K562 (cell line): ENCODE measurements around the gene GET4. TPM values are rescaled to one million over a fixed set of nuclear protein-coding genes. Genes with fewer than 3 reads are reported as not detected.

Experiments
- ARID1B ChIP-seq: fragments of 450-650 bp; IDR thresholded peaks from 2 replicates; pipeline ENCODE4 v1.6.1; 2016; ENCODE audit warnings: antibody characterized with exemption, mild to moderate bottlenecking, inconsistent platforms
- CREB1 ChIP-seq, 2 experiments: sonication (generic) in 1 of 2; formaldehyde crosslinking in 1 of 2; IDR thresholded peaks; 2 replicates each; pipeline versions ENCODE4 v1.6.1 to v1.8.0; 2012 to 2022; ENCODE audit warnings: inconsistent platforms in 1 of 2, mild to moderate bottlenecking in 1 of 2, missing genetic modification reagents in 1 of 2, moderate library complexity in 1 of 2
- DPF2 ChIP-seq: fragments of 450-650 bp; IDR thresholded peaks from 2 replicates; pipeline ENCODE4 v1.6.1; 2016
- E2F3 ChIP-seq: fragments of 250-450 bp; sonication (Bioruptor Pico); IDR thresholded peaks from 2 replicates; pipeline ENCODE4 v1.4.0; 2020; ENCODE audit warnings: mild to moderate bottlenecking
- EGR1 ChIP-seq: fragments of 450-650 bp; conservative IDR thresholded peaks from 2 replicates; pipeline ENCODE4 v1.6.1; 2017; ENCODE audit warnings: mild to moderate bottlenecking
- MAZ ChIP-seq, 2 experiments: fragments of 450-650 bp in 1 of 2; sonication (generic) in 1 of 2; formaldehyde crosslinking; IDR thresholded peaks in 1 of 2; conservative IDR thresholded peaks in 1 of 2; 2 replicates each; pipeline versions ENCODE4 v1.4.0 to v1.5.0; 2020; ENCODE audit warnings: mild to moderate bottlenecking in 1 of 2, missing genetic modification reagents in 1 of 2
- MLLT1 ChIP-seq, 2 experiments: fragments of 450-650 bp; IDR thresholded peaks; 2 replicates each; pipeline ENCODE4 v1.6.1; 2016
- NELFE ChIP-seq: IDR thresholded peaks from 2 replicates; pipeline ENCODE4 v1.6.1; 2011; ENCODE audit warnings: mild to moderate bottlenecking; ENCODE audit not compliant: insufficient read depth, insufficient read length
- PREB ChIP-seq: sonication (generic); formaldehyde crosslinking; IDR thresholded peaks from 2 replicates; pipeline ENCODE4 v1.8.1; 2023; ENCODE audit warnings: mild to moderate bottlenecking, missing genetic modification reagents
- REST ChIP-seq, 2 experiments: fragments of 450-650 bp; formaldehyde crosslinking in 1 of 2; IDR thresholded peaks; 2 replicates each; pipeline versions ENCODE4 v1.4.0 to v1.6.1; 2014 to 2020; ENCODE audit warnings: mild to moderate bottlenecking in 2 of 2, borderline replicate concordance in 1 of 2, low read depth in 1 of 2
- SUPT5H ChIP-seq: fragments of 450-650 bp; IDR thresholded peaks from 2 replicates; pipeline ENCODE4 v1.6.1; 2016
- TAF7 ChIP-seq: fragments of 450-650 bp; IDR thresholded peaks from 2 replicates; pipeline ENCODE4 v1.6.1; 2016; ENCODE audit warnings: missing genetic modification characterization, missing compliant biosample characterization
- ZBTB33 ChIP-seq: sonication (generic); formaldehyde crosslinking; IDR thresholded peaks from 2 replicates; pipeline ENCODE4 v1.8.1; 2023; ENCODE audit warnings: mild to moderate bottlenecking, missing genetic modification reagents
- ZNF311 ChIP-seq: fragments of 250-450 bp; sonication (Bioruptor Pico); IDR thresholded peaks from 2 replicates; pipeline ENCODE4 v1.4.0; 2020; ENCODE audit warnings: mild to moderate bottlenecking, moderate library complexity
- polyA plus RNA-seq, 8 experiments: library from polyadenylated mRNA; depleted of rRNA in 4 of 8; stranded (reverse) in 5 of 8; unstranded in 3 of 8; fragments of >200 nt; fragmentation: Nextera tagmentation in 2 of 8; fragmentation: Illumina TruSeq in 1 of 8; extraction: Ambion mirVana in 2 of 8; extraction: Trizol in 1 of 8; gene quantifications; 2 replicates each; pipeline versions ENCODE4 v1.2.1 to v1.2.3, GENCODE V29; 2011 to 2014; ENCODE audit warnings: inconsistent platforms in 1 of 8, missing spikeins in 1 of 8
- total RNA-seq, 7 experiments: library from RNA; depleted of rRNA in 6 of 7; stranded (reverse); fragments of >200 nt in 6 of 7; fragmentation: Illumina TruSeq in 2 of 7; extraction: Trizol in 2 of 7; gene quantifications; 2 replicates each; pipeline versions ENCODE4 v1.2.1 to v1.2.3, GENCODE V29; 2011 to 2021; ENCODE audit warnings: low replicate concordance in 1 of 7

The GET4 gene
- total and polyA plus RNA-seq, 9 of the 15 experiments (the other 6 are each of a cell fraction or from before 2014, with no cell fraction given): 0.99 to 122 (median 40.4) TPM

- TF ChIP-seq TAF7 (0 out of 2 replicates have a peak, but pooled peaks have one; percentile 18), ARID1B (peak; percentile 33; the same call in 1 of the 2 replicates), SUPT5H (peak; percentile 54), EGR1 (peak; percentile 37; the same call in 1 of the 2 replicates), E2F3 (CRISPR knock-in tag) (no peak), REST (IDR thresholded peaks at IDR 0.05; ENCODE audit: borderline replicate concordance) (no peak), REST (CRISPR knock-in tag; IDR thresholded peaks at IDR 0.05; ENCODE audit: low read depth) (0 out of 2 replicates have a peak, but pooled peaks have one; percentile 22), NELFE (no peak), MAZ (CRISPR knock-in tag; conservative IDR thresholded peaks at IDR 0.05 in 1 of 2, IDR thresholded peaks at IDR 0.05 in 1 of 2) (peak in 1 of 2 experiments; percentile 11; a peak in 1 of 4 replicates), CREB1 (IDR thresholded peaks at IDR 0.05) (no peak), CREB1 (CRISPR knock-in tag; IDR thresholded peaks at IDR 0.05) (0 out of 2 replicates have a peak, but pooled peaks have one; percentile 16), DPF2 (0 out of 2 replicates have a peak, but pooled peaks have one; percentile 34), ZBTB33 (CRISPR knock-in tag) (peak; percentile 41; the same call in 1 of the 2 replicates), ZNF311 (CRISPR knock-in tag) (peak; percentile 42; the same call in 1 of the 2 replicates), PREB (CRISPR knock-in tag) (0 out of 2 replicates have a peak, but pooled peaks have one; percentile 27), MLLT1 (IDR thresholded peaks at IDR 0.05) (peak in 1 of 2 experiments; percentile 35; a peak in 1 of 4 replicates)
Observed at GRCh38 chr7:875476-876076, 778 bp upstream of the GET4 start (continued).
